ENCODE measurements around the gene CENPVL2.
"Not testable (repeated sequence)": the region's sequence is repeated elsewhere in the genome, so short reads cannot be mapped to it uniquely, and the experiment has no call there.

CENPVL2 gene

GRCh38 chrX:51682720-51683062 lies at the start of gene CENPVL2:
CENPVL2 (minus strand) TSS chrX:51682831; CDS start chrX:51682831, 0 bp downstream.
- not testable (repeated sequence) for H3K9me3 ChIP-seq (ENCODE audit: control insufficient read depth in 1 of 2, low read length in 2 of 2); H3K4me3 ChIP-seq (ENCODE audit: low read depth in 1 of 2, low read length in 2 of 2); H3K27me3 ChIP-seq (ENCODE audit: low read depth, low read length); H3K27ac ChIP-seq (ENCODE audit: low read length); H3K36me3 ChIP-seq (ENCODE audit: control insufficient read depth in 1 of 2, insufficient read depth in 2 of 2, low read length in 2 of 2); H3K4me1 ChIP-seq (ENCODE audit: control insufficient read depth in 1 of 2, insufficient read depth in 2 of 2, low read length in 2 of 2)

- Histone ChIP-seq H3K36me3 (ENCODE audit: control insufficient read depth in 1 of 2, insufficient read depth in 2 of 2, low read length in 2 of 2) (no peaks in the 10 kb centered on the region), H3K4me1 (ENCODE audit: control insufficient read depth in 1 of 2, insufficient read depth in 2 of 2, low read length in 2 of 2) (no peaks in the 10 kb centered on the region), H3K27me3 (ENCODE audit: low read depth, low read length) (no peaks in the 10 kb centered on the region), H3K4me3 (ENCODE audit: low read depth in 1 of 2, low read length in 2 of 2) (no peak overlapping the region), H3K9me3 (ENCODE audit: control insufficient read depth in 1 of 2, low read length in 2 of 2) (no peaks in the 10 kb centered on the region), H3K27ac (ENCODE audit: low read length) (no peak overlapping the region)
Observed at GRCh38 chrX:51728202-51728601, 45.6 kb upstream of the CENPVL2 start.

GRCh38 chrX:51712943-51713647 lies 30.5 kb upstream of the CENPVL2 start:
- not testable (repeated sequence) for H3K4me3 ChIP-seq (ENCODE audit: low read depth in 1 of 2, low read length in 2 of 2); H3K27ac ChIP-seq (ENCODE audit: low read length); H3K36me3 ChIP-seq (ENCODE audit: control insufficient read depth in 1 of 2, insufficient read depth in 2 of 2, low read length in 2 of 2); H3K27me3 ChIP-seq (ENCODE audit: low read depth, low read length); H3K9me3 ChIP-seq (ENCODE audit: control insufficient read depth in 1 of 2, low read length in 2 of 2); H3K4me1 ChIP-seq (ENCODE audit: control insufficient read depth in 1 of 2, insufficient read depth in 2 of 2, low read length in 2 of 2)

- H3K4me1 ChIP-seq (ENCODE audit: control insufficient read depth in 1 of 2, insufficient read depth in 2 of 2, low read length in 2 of 2); H3K4me3 ChIP-seq (ENCODE audit: low read depth in 1 of 2, low read length in 2 of 2); H3K9me3 ChIP-seq (ENCODE audit: control insufficient read depth in 1 of 2, low read length in 2 of 2); H3K27me3 ChIP-seq (ENCODE audit: low read depth, low read length); H3K36me3 ChIP-seq (ENCODE audit: control insufficient read depth in 1 of 2, insufficient read depth in 2 of 2, low read length in 2 of 2); H3K27ac ChIP-seq (ENCODE audit: low read length): not testable (repeated sequence)
Observed at GRCh38 chrX:51710277-51711164, 27.9 kb upstream of the CENPVL2 start, which contains the start of gene CENPVL1. CENPVL1 (plus strand) TSS chrX:51710512; CDS start chrX:51710512, 0 bp downstream.

- no peak overlapping the region for H3K4me3 ChIP-seq (ENCODE audit: low read depth in 1 of 2, low read length in 2 of 2)
- H3K27ac ChIP-seq (ENCODE audit: low read length) = no peak overlapping the region
- H3K27me3 ChIP-seq (ENCODE audit: low read depth, low read length) = no peaks in the 10 kb centered on the region
- H3K4me1 ChIP-seq (ENCODE audit: control insufficient read depth in 1 of 2, insufficient read depth in 2 of 2, low read length in 2 of 2) = no peaks in the 10 kb centered on the region
- H3K36me3 ChIP-seq (ENCODE audit: control insufficient read depth in 1 of 2, insufficient read depth in 2 of 2, low read length in 2 of 2) = no peaks in the 10 kb centered on the region
- H3K9me3 ChIP-seq (ENCODE audit: control insufficient read depth in 1 of 2, low read length in 2 of 2) = no peaks in the 10 kb centered on the region
Observed at GRCh38 chrX:51697397-51697796, 14.8 kb upstream of the CENPVL2 start.

GRCh38 chrX:51694254-51694653 lies 11.6 kb upstream of the CENPVL2 start:
- H3K4me3 ChIP-seq (ENCODE audit: low read depth in 1 of 2, low read length in 2 of 2) = no peak overlapping the region
- no peaks in the 10 kb centered on the region for H3K36me3 ChIP-seq (ENCODE audit: control insufficient read depth in 1 of 2, insufficient read depth in 2 of 2, low read length in 2 of 2)
- no peaks in the 10 kb centered on the region for H3K4me1 ChIP-seq (ENCODE audit: control insufficient read depth in 1 of 2, insufficient read depth in 2 of 2, low read length in 2 of 2)
- H3K27me3 ChIP-seq (ENCODE audit: low read depth, low read length) = no peaks in the 10 kb centered on the region
- H3K9me3 ChIP-seq (ENCODE audit: control insufficient read depth in 1 of 2, low read length in 2 of 2) = no peaks in the 10 kb centered on the region
- H3K27ac ChIP-seq (ENCODE audit: low read length) = no peak overlapping the region

GRCh38 chrX:51681808-51682719 lies 567 bp downstream of the CENPVL2 start:
- not testable (repeated sequence) for H3K4me3 ChIP-seq (ENCODE audit: low read depth in 1 of 2, low read length in 2 of 2); H3K27ac ChIP-seq (ENCODE audit: low read length); H3K27me3 ChIP-seq (ENCODE audit: low read depth, low read length); H3K36me3 ChIP-seq (ENCODE audit: control insufficient read depth in 1 of 2, insufficient read depth in 2 of 2, low read length in 2 of 2); H3K9me3 ChIP-seq (ENCODE audit: control insufficient read depth in 1 of 2, low read length in 2 of 2); H3K4me1 ChIP-seq (ENCODE audit: control insufficient read depth in 1 of 2, insufficient read depth in 2 of 2, low read length in 2 of 2)

- not testable (repeated sequence) for H3K4me1 ChIP-seq (ENCODE audit: control insufficient read depth in 1 of 2, insufficient read depth in 2 of 2, low read length in 2 of 2); H3K4me3 ChIP-seq (ENCODE audit: low read depth in 1 of 2, low read length in 2 of 2); H3K36me3 ChIP-seq (ENCODE audit: control insufficient read depth in 1 of 2, insufficient read depth in 2 of 2, low read length in 2 of 2); H3K9me3 ChIP-seq (ENCODE audit: control insufficient read depth in 1 of 2, low read length in 2 of 2); H3K27ac ChIP-seq (ENCODE audit: low read length); H3K27me3 ChIP-seq (ENCODE audit: low read depth, low read length)
Observed at GRCh38 chrX:51679689-51680433, 2.8 kb downstream of the CENPVL2 start.

GRCh38 chrX:51665981-51666380 lies 16.6 kb downstream of the CENPVL2 start:
- H3K27ac ChIP-seq (ENCODE audit: low read length) = no peak overlapping the region
- no peak overlapping the region for H3K4me3 ChIP-seq (ENCODE audit: low read depth in 1 of 2, low read length in 2 of 2)
- H3K4me1 ChIP-seq (ENCODE audit: control insufficient read depth in 1 of 2, insufficient read depth in 2 of 2, low read length in 2 of 2) = no peaks in the 10 kb centered on the region
- no peaks in the 10 kb centered on the region for H3K36me3 ChIP-seq (ENCODE audit: control insufficient read depth in 1 of 2, insufficient read depth in 2 of 2, low read length in 2 of 2)
- H3K9me3 ChIP-seq (ENCODE audit: control insufficient read depth in 1 of 2, low read length in 2 of 2) = no peaks in the 10 kb centered on the region
- H3K27me3 ChIP-seq (ENCODE audit: low read depth, low read length) = no peaks in the 10 kb centered on the region

GRCh38 chrX:51643377-51643776 lies 39.3 kb downstream of the CENPVL2 start:
- Histone ChIP-seq H3K36me3 (ENCODE audit: control insufficient read depth in 1 of 2, insufficient read depth in 2 of 2, low read length in 2 of 2) (no peaks in the 10 kb centered on the region), H3K9me3 (ENCODE audit: control insufficient read depth in 1 of 2, low read length in 2 of 2) (no peaks in the 10 kb centered on the region), H3K27me3 (ENCODE audit: low read depth, low read length) (no peaks in the 10 kb centered on the region), H3K27ac (ENCODE audit: low read length) (no peak overlapping the region), H3K4me3 (ENCODE audit: low read depth in 1 of 2, low read length in 2 of 2) (no peak overlapping the region), H3K4me1 (ENCODE audit: control insufficient read depth in 1 of 2, insufficient read depth in 2 of 2, low read length in 2 of 2) (no peaks in the 10 kb centered on the region)

All from muscle layer of duodenum (tissue), 2 donors.